ENCODE measurements around the gene CDC42BPA. TPM values are rescaled to one million over a fixed set of nuclear protein-coding genes. Genes with fewer than 3 reads are reported as not detected.

CDC42BPA gene
- total RNA-seq, 1 experiment from 2014 or later = 30.1 TPM

DNA sequence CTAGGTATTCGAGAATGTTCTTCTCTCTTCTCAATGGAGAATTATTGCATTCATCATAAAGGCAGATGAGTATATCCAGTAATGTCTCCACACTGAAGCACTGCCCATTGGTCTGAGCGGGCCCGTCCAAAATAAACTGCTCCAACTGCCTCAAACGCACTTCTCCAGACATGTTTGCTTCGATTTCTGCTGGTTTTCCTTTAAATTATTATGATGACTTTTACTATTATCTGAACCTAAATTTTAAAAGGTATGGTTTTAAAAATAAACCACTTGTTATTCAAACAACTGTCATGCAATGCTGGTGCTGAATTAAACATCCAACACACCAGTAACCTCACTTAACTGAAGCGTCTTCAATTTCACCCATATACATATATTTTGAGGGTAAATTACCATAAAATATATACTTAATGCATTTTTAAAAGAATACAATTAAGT is 1.3 kb downstream of the CDC42BPA start:
- no peak for DNase-seq
- no CpG with 5 or more reads among the region's 6 CpGs for WGBS (ENCODE audit: extremely low coverage, insufficient read length, low lambda C conversion rate)
- Histone ChIP-seq H3K79me2 (ENCODE audit: insufficient read depth, low read length) (peaks cover 21% of the 10 kb centered on the region; the same call in 1 of the 2 replicates), H4K5ac (ENCODE audit: insufficient read length, low read depth, low read length) (no peak overlapping the region), H3K4me2 (ENCODE audit: insufficient read depth, insufficient read length, low read length) (peak overlapping the region; percentile 85), H3K27me3 (ENCODE audit: insufficient read depth, low read length) (no peaks in the 10 kb centered on the region), H2AFZ (ENCODE audit: low read length) (no peak overlapping the region), H3T11ph (ENCODE audit: low read length) (no peak overlapping the region), H3K18ac (ENCODE audit: insufficient read length, low read depth, low read length) (no peak overlapping the region), H2BK20ac (ENCODE audit: low read depth, low read length, poor library complexity, severe bottlenecking) (no peak overlapping the region), H3K79me1 (ENCODE audit: insufficient read depth, low read depth, low read length, poor library complexity, severe bottlenecking) (no peaks in the 10 kb centered on the region), H3K56ac (ENCODE audit: insufficient read length, low read depth, low read length) (no peak overlapping the region), H3K23ac (ENCODE audit: insufficient read length, low read depth, low read length) (no peak overlapping the region), H2BK5ac (ENCODE audit: insufficient read length, low read length) (no peak overlapping the region), H3K9ac (ENCODE audit: extremely low read depth, insufficient read length, low read length) (peak overlapping the region; percentile 59), H3K4ac (ENCODE audit: low read depth, low read length) (no peak overlapping the region), H4K8ac (replicated peaks; ENCODE audit: insufficient read length, low read depth, low read length) (no peak overlapping the region), H2BK12ac (ENCODE audit: insufficient read length, low read depth, low read length) (no peak overlapping the region), H3K9me3 (ENCODE audit: control insufficient read depth, low read depth, low read length) (no peaks in the 10 kb centered on the region), H3K23me2 (ENCODE audit: insufficient read length, low read depth, low read length, poor library complexity, severe bottlenecking) (peaks cover 12% of the 10 kb centered on the region), H2AK5ac (ENCODE audit: insufficient read length, low read length) (no peak overlapping the region), H2BK120ac (ENCODE audit: low read depth, low read length, poor library complexity, severe bottlenecking) (no peak overlapping the region), H4K91ac (ENCODE audit: insufficient read length, low read depth, low read length) (no peak overlapping the region), H4K20me1 (ENCODE audit: control insufficient read depth, insufficient read depth, insufficient read length) (no peaks in the 10 kb centered on the region), H2BK15ac (ENCODE audit: low read depth, low read length) (no peak overlapping the region), H3K14ac (ENCODE audit: insufficient read depth, low read length) (no peak overlapping the region), H3K4me1 (ENCODE audit: insufficient read depth, low read length) (peaks cover 3% of the 10 kb centered on the region; the same call in 1 of the 2 replicates), H3K27ac (ENCODE audit: insufficient read length, low read depth, low read length) (no peak overlapping the region)
- Mint-ChIP-seq H3K4me1 (peaks cover 35 to 45% of the 10 kb centered on the region in 2 experiments), H3K36me3 (ENCODE audit: insufficient read depth in 1 of 3, low read depth in 3 of 3) (peaks cover 0 to 2% (median 0%) of the 10 kb centered on the region in 3 experiments; a peak in 2 of 7 replicates), H3K4me3 (peak overlapping the region; percentile 87 to 94), H3K9me3 (0 out of 5 replicates have a peak, but pooled peaks cover 0 to 2% of the 10 kb centered on the region in 2 experiments), H3K27ac (peak overlapping the region in 1 of 3 experiments; percentile 36; a peak in 1 of 7 replicates), H3K27me3 (ENCODE audit: low read depth) (peaks cover 3% of the 10 kb centered on the region)
- TF ChIP-seq, protein P1, sequence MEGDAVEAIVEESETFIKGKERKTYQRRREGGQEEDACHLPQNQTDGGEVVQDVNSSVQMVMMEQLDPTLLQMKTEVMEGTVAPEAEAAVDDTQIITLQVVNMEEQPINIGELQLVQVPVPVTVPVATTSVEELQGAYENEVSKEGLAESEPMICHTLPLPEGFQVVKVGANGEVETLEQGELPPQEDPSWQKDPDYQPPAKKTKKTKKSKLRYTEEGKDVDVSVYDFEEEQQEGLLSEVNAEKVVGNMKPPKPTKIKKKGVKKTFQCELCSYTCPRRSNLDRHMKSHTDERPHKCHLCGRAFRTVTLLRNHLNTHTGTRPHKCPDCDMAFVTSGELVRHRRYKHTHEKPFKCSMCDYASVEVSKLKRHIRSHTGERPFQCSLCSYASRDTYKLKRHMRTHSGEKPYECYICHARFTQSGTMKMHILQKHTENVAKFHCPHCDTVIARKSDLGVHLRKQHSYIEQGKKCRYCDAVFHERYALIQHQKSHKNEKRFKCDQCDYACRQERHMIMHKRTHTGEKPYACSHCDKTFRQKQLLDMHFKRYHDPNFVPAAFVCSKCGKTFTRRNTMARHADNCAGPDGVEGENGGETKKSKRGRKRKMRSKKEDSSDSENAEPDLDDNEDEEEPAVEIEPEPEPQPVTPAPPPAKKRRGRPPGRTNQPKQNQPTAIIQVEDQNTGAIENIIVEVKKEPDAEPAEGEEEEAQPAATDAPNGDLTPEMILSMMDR (conservative IDR thresholded peaks at IDR 0.05) = no peak

All from H9 (cell line).